Measurements from ENCODE around the gene KDELR1. TPM values are rescaled to one million over a fixed set of nuclear protein-coding genes. Genes with fewer than 3 reads are reported as not detected.

The KDELR1 gene
- total RNA-seq, 4 donors from 2014 or later, result 77.3 to 94.1 (median 87.7) TPM

DNA sequence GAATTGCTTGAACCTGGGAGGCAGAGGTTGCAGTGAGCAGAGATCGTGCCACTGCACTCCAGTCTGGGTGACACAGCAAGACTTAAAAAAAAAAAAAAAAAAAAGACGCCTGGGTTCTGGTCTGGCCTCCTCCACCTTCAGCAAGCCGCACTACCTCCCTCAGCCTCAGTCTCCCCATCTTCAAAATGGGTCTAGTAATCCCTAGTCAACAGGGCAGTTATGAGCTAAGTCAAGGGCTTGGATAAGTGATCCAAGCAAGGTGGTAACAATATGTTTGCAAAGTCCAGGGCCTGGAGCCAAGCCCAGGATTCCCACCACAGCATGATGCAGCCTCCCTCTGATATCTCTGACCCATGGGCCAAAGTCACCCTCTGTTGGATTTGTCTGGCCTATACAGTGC, 4.4 kb downstream of the KDELR1 start:
- no peak for DNase-seq (ENCODE audit: low spot score in 2 of 2)
- no peak for TF ChIP-seq POLR2A (IDR thresholded peaks at IDR 0.05)
- no peak for TF ChIP-seq EP300 (IDR thresholded peaks at IDR 0.05)
- no peak for TF ChIP-seq POLR2AphosphoS5 (IDR thresholded peaks at IDR 0.05)
- TF ChIP-seq, protein P1, sequence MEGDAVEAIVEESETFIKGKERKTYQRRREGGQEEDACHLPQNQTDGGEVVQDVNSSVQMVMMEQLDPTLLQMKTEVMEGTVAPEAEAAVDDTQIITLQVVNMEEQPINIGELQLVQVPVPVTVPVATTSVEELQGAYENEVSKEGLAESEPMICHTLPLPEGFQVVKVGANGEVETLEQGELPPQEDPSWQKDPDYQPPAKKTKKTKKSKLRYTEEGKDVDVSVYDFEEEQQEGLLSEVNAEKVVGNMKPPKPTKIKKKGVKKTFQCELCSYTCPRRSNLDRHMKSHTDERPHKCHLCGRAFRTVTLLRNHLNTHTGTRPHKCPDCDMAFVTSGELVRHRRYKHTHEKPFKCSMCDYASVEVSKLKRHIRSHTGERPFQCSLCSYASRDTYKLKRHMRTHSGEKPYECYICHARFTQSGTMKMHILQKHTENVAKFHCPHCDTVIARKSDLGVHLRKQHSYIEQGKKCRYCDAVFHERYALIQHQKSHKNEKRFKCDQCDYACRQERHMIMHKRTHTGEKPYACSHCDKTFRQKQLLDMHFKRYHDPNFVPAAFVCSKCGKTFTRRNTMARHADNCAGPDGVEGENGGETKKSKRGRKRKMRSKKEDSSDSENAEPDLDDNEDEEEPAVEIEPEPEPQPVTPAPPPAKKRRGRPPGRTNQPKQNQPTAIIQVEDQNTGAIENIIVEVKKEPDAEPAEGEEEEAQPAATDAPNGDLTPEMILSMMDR (IDR thresholded peaks at IDR 0.05), result no peak
- Histone ChIP-seq H3K27me3 (no peaks in the 10 kb centered on the region), H3K36me3 (peaks cover 75% of the 10 kb centered on the region), H3K4me3 (no peak overlapping the region), H3K9me3 (no peaks in the 10 kb centered on the region), H3K4me1 (peaks cover 17% of the 10 kb centered on the region), H3K27ac (no peak overlapping the region)
- WGBS, result 93% methylated on average over 3 of the region's 3 CpGs

DNA sequence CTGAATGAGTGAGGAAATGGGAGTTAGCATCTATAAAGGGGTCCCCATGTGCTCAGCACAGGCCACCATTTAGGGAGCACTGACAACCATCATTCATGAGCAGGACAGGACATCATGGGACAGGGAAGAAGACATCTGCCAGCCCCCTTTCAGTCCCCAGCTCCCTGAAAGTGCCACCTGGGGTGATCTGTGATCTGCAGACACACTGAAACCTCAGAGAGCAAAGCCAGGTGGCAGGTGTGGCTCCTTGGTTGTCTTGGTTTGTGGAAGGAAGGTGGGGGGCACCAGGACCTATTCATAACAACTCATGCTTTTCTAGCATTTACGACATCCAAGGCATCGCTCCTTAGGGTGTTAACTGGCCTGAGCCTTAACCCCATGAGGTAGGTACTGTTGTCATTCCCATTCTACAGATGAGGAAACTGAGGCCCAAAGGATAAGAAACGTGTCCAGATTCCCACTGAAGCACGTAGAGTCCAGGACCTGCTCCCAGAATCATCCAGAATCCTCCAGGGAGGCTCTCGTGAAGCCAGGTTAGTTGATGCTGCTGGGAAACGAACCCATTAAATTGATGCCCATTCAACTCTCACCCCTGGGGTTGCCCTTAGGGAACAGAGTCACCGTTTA, 5.8 kb downstream of the KDELR1 start:
- DNase-seq (ENCODE audit: low spot score in 2 of 2), result no peak
- Histone ChIP-seq H3K9me3 (no peaks in the 10 kb centered on the region), H3K27me3 (no peaks in the 10 kb centered on the region), H3K36me3 (peaks cover 84% of the 10 kb centered on the region), H3K4me3 (no peak overlapping the region), H3K4me1 (peaks cover 14% of the 10 kb centered on the region), H3K27ac (no peak overlapping the region)
- TF ChIP-seq POLR2A (IDR thresholded peaks at IDR 0.05) (no peak), POLR2AphosphoS5 (IDR thresholded peaks at IDR 0.05) (no peak), EP300 (IDR thresholded peaks at IDR 0.05) (no peak)
- TF ChIP-seq, protein P1 (IDR thresholded peaks at IDR 0.05), result no peak
- WGBS, result 87% methylated on average over 7 of the region's 7 CpGs

DNA sequence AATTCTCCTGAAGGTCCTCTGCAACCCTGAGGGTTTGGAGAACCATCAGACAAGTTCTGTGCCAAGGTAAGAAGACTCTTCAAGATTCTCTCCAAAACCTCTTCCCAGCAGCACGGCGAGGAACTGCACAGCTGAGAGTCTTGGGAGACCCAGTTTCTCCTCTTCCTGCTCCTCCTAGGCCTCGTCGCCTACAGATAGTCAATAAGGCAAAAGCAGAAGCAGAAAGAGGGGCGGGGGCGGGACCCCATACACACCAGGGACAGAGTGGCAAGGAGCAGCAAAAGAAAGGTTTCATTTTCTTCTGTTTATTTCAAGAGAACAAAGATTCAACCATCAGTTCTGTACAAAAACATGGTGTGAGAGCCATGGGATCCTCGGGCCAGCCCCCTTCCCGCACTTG, 9.1 kb downstream of the KDELR1 start:
- Histone ChIP-seq H3K4me1 (no peaks in the 10 kb centered on the region), H3K4me3 (no peak overlapping the region), H3K27me3 (no peaks in the 10 kb centered on the region), H3K27ac (no peak overlapping the region), H3K9me3 (no peaks in the 10 kb centered on the region), H3K36me3 (peaks cover 62% of the 10 kb centered on the region)
- no peak for DNase-seq (ENCODE audit: low spot score in 2 of 2)
- 91% methylated on average over 8 of the region's 8 CpGs for WGBS
- TF ChIP-seq EP300 (IDR thresholded peaks at IDR 0.05) (no peak), POLR2AphosphoS5 (IDR thresholded peaks at IDR 0.05) (no peak), POLR2A (IDR thresholded peaks at IDR 0.05) (no peak)
- TF ChIP-seq, protein P1 (IDR thresholded peaks at IDR 0.05), result no peak

DNA sequence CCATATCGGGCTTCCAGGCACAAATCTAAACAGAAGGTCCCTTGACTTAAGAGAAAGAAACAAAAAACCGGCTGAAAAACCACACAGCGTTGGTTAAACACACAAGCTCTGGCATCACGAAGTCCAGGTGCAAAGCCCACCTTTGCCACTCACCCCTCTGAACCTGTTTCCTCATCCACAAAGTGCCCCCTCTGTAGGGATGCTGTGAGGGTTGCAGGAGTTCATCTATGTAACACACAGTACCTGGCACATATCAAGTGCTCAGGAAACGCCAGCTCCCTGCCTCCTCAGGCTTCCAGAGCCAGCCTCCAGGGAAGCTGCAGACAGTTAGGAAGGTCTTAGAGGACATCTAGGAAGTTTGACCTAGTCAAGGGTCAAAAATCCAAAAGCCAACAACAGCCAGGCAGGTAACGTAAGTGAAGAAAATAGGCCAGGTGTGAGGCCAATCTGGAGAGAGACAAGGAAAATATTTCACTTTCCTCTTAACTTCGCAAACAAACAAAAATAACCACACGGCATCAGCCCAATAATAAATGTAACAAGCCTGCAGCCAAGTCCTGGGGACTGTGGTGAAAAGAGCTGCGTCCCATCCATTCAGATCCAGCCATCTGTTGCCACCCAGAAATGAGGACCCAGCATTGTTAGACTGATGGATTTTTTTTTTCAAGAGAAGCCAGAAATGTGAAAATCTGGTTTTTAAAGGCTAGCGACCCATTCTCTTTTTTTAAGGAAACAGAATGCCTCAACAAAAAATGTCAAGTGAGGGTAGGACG, 10.0 kb downstream of the KDELR1 start:
- Histone ChIP-seq H3K36me3 (peaks cover 53% of the 10 kb centered on the region), H3K4me1 (no peaks in the 10 kb centered on the region), H3K27ac (no peak overlapping the region), H3K4me3 (no peak overlapping the region), H3K9me3 (no peaks in the 10 kb centered on the region), H3K27me3 (no peaks in the 10 kb centered on the region)
- no peak for DNase-seq (ENCODE audit: low spot score in 2 of 2)
- no peak for TF ChIP-seq POLR2A (IDR thresholded peaks at IDR 0.05)
- no peak for TF ChIP-seq EP300 (IDR thresholded peaks at IDR 0.05)
- no peak for TF ChIP-seq POLR2AphosphoS5 (IDR thresholded peaks at IDR 0.05)
- TF ChIP-seq, protein P1 (IDR thresholded peaks at IDR 0.05), result no peak
- 84% methylated on average over 11 of the region's 11 CpGs for WGBS

DNA sequence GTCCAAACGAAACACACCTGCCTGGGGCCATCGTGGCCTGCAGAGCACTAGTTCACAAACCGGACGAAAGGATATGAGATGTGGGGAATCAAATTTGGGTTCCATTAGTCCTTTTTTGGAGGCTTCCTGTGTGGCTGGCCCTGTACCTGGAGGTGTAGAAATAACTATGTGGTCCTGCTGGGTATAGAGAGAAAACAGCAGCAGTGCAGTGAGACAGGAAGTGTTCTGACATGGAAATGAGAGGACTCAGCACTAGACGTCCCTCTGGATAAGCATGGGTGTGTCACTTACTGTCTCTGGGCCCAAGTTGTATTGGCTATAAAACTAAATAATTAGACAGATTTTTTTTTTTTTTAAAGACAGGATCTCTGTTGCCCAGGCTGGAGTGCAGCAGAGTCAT, 12.3 kb downstream of the KDELR1 start:
- no peak for DNase-seq (ENCODE audit: low spot score in 2 of 2)
- Histone ChIP-seq H3K9me3 (no peaks in the 10 kb centered on the region), H3K27ac (no peak overlapping the region), H3K4me1 (no peaks in the 10 kb centered on the region), H3K4me3 (no peak overlapping the region), H3K36me3 (peaks cover 30% of the 10 kb centered on the region), H3K27me3 (no peaks in the 10 kb centered on the region)
- WGBS, result 72% methylated on average over 5 of the region's 5 CpGs
- TF ChIP-seq EP300 (IDR thresholded peaks at IDR 0.05), result no peak
- TF ChIP-seq POLR2A (IDR thresholded peaks at IDR 0.05), result no peak
